Measurements from ENCODE around the gene ATP8B3. TPM values are rescaled to one million over a fixed set of nuclear protein-coding genes. Genes with fewer than 3 reads are reported as not detected.

Gene ATP8B3
- total and polyA plus RNA-seq, 2 of the 13 experiments (the other 11 are each of a cell fraction or from before 2014, with no cell fraction given), result 2.6 to 5.9 TPM

GRCh38 chr19:1789261-1790041 lies 22.6 kb downstream of the ATP8B3 start:
- 34% methylated on average over 31 of the region's 59 CpGs for WGBS (ENCODE audit: low lambda C conversion rate)
- DNase-seq (ENCODE audit: low spot score), result no peak
- peak; percentile 33 for ATAC-seq
- Histone ChIP-seq H3K4me3 (replicated peaks in 1 of 3; ENCODE audit: insufficient read depth in 1 of 3, low read depth in 2 of 3, low read length in 3 of 3) (peak overlapping the region; percentile 37 to 64 (median 46); a peak in 4 of 6 replicates), H3K27me3 (ENCODE audit: control insufficient read depth in 1 of 2, insufficient read depth in 2 of 2, low read length in 2 of 2) (peaks cover 3 to 16% of the 10 kb centered on the region in 2 experiments; a peak in 4 of 5 replicates), H3K27ac (ENCODE audit: extremely low read length, insufficient read depth, low read length) (no peak overlapping the region), H3K4me1 (ENCODE audit: insufficient read depth, low read length) (no peaks in the 10 kb centered on the region), H3K9me3 (ENCODE audit: low read length) (no peaks in the 10 kb centered on the region), H3K4me2 (ENCODE audit: low read depth, low read length) (peak overlapping the region; percentile 66), H3K36me3 (replicated peaks in 1 of 2; ENCODE audit: control insufficient read depth in 1 of 2, insufficient read depth in 2 of 2, low read length in 2 of 2) (no peaks in the 10 kb centered on the region), H3K9ac (ENCODE audit: insufficient read depth, low read depth, low read length) (no peak overlapping the region), H2AFZ (ENCODE audit: low read length) (no peak overlapping the region), H4K20me1 (ENCODE audit: insufficient read depth, low read length) (no peaks in the 10 kb centered on the region), H3K79me2 (ENCODE audit: insufficient read depth, low read length) (no peaks in the 10 kb centered on the region)
- BruUV-seq (replicated peaks), result no TSS peak
- in situ Hi-C loops (cut with HindIII; ENCODE audit: extremely low pct_ligation_motif_present, low pct_unique_long_range_greater_than_20kb), result no loop called here
- FAIRE-seq, result no peak
- ChIA-PET CTCF (ENCODE audit: low intra/inter-chr PET ratio, low total read pairs) (no interaction called here), POLR2A (no interaction called here)
- intact Hi-C loops (cut with micrococcal nuclease; ENCODE audit: unreplicated experiment), result loop anchor here (2.0 kb wide), 1 partner anchor 23 kb away; the partner anchor contains the start of gene ATP8B3
- TF ChIP-seq ZNF687 (CRISPR knock-in tag; IDR thresholded peaks at IDR 0.05) (peak; percentile 62), ZNF737 (CRISPR knock-in tag; IDR thresholded peaks at IDR 0.05; ENCODE audit: borderline replicate concordance) (no peak), NBN (conservative IDR thresholded peaks at IDR 0.05) (no peak), SYNCRIP (IDR thresholded peaks at IDR 0.05; ENCODE audit: insufficient read depth, low read depth, low read length) (no peak), ZSCAN25 (CRISPR knock-in tag; IDR thresholded peaks at IDR 0.05) (peak; percentile 52; the same call in 1 of the 2 replicates), SIN3B (IDR thresholded peaks at IDR 0.05; ENCODE audit: low read length) (no peak), ZNF724P (CRISPR knock-in tag; IDR thresholded peaks at IDR 0.05; ENCODE audit: borderline replicate concordance) (no peak), TMF1 (CRISPR knock-in tag; IDR thresholded peaks at IDR 0.05; ENCODE audit: low read depth) (no peak), ZNF629 (CRISPR knock-in tag; conservative IDR thresholded peaks at IDR 0.05) (no peak), GPN1 (CRISPR knock-in tag; IDR thresholded peaks at IDR 0.05; ENCODE audit: borderline replicate concordance) (0 out of 2 replicates have a peak, but pooled peaks have one; percentile 13), ZFX (CRISPR knock-in tag; IDR thresholded peaks at IDR 0.05; ENCODE audit: low read depth) (no peak), MLX (CRISPR knock-in tag; IDR thresholded peaks at IDR 0.05) (no peak), ZNF530 (CRISPR knock-in tag; IDR thresholded peaks at IDR 0.05; ENCODE audit: low read depth) (no peak), THAP11 (CRISPR knock-in tag; IDR thresholded peaks at IDR 0.05) (no peak), ZBTB33 (CRISPR knock-in tag; IDR thresholded peaks at IDR 0.05) (peak; percentile 21; the same call in 1 of the 2 replicates), SAP130 (CRISPR knock-in tag; IDR thresholded peaks at IDR 0.05; ENCODE audit: low read depth) (0 out of 2 replicates have a peak, but pooled peaks have one; percentile 9), GABPB1 (CRISPR knock-in tag; IDR thresholded peaks at IDR 0.05) (peak; percentile 33; the same call in 1 of the 2 replicates), JUND (CRISPR knock-in tag; IDR thresholded peaks at IDR 0.05) (no peak), ATAD3A (CRISPR knock-in tag; IDR thresholded peaks at IDR 0.05) (no peak)
